Measurements from ENCODE around the gene C2orf80. TPM values are rescaled to one million over a fixed set of nuclear protein-coding genes. Genes with fewer than 3 reads are reported as not detected.

The C2orf80 gene
- total RNA-seq, 1 donor from 2014 or later, result not detected

- Mint-ChIP-seq H3K36me3 (no peaks in the 10 kb centered on the region), H3K4me3 (no peak overlapping the region), H3K4me1 (peaks cover 20% of the 10 kb centered on the region), H3K9me3 (no peaks in the 10 kb centered on the region), H3K27ac (no peak overlapping the region), H3K27me3 (ENCODE audit: low read depth) (peaks cover 8% of the 10 kb centered on the region)
- DNase-seq (ENCODE audit: low spot score in 2 of 2, unreplicated experiment in 2 of 2), result no peak
- no peak for TF ChIP-seq CTCF (IDR thresholded peaks at IDR 0.05; ENCODE audit: unreplicated experiment)
Observed at GRCh38 chr2:208186465-208186864, 3.4 kb downstream of the C2orf80 start.

GRCh38 chr2:208183972-208184705 is 5.7 kb downstream of the C2orf80 start:
- Mint-ChIP-seq H3K9me3 (no peaks in the 10 kb centered on the region), H3K36me3 (no peaks in the 10 kb centered on the region), H3K4me3 (peak overlapping the region; percentile 8), H3K27me3 (ENCODE audit: low read depth) (peaks cover 8% of the 10 kb centered on the region), H3K4me1 (peaks cover 16% of the 10 kb centered on the region), H3K27ac (no peak overlapping the region)
- no peak for TF ChIP-seq CTCF (IDR thresholded peaks at IDR 0.05; ENCODE audit: unreplicated experiment)
- DNase-seq (ENCODE audit: low spot score in 2 of 2, unreplicated experiment in 2 of 2), result no peak

- no peak for DNase-seq (ENCODE audit: low spot score in 2 of 2, unreplicated experiment in 2 of 2)
- Mint-ChIP-seq H3K36me3 (no peaks in the 10 kb centered on the region), H3K4me3 (peak overlapping the region; percentile 8), H3K4me1 (peaks cover 18% of the 10 kb centered on the region), H3K27me3 (ENCODE audit: low read depth) (peaks cover 8% of the 10 kb centered on the region), H3K9me3 (no peaks in the 10 kb centered on the region), H3K27ac (no peak overlapping the region)
- no peak for TF ChIP-seq CTCF (IDR thresholded peaks at IDR 0.05; ENCODE audit: unreplicated experiment)
Observed at GRCh38 chr2:208183526-208183925, 6.3 kb downstream of the C2orf80 start.

GRCh38 chr2:208182835-208183234 is 7.0 kb downstream of the C2orf80 start:
- Mint-ChIP-seq H3K27me3 (ENCODE audit: low read depth) (peaks cover 8% of the 10 kb centered on the region), H3K4me3 (no peak overlapping the region), H3K4me1 (peaks cover 18% of the 10 kb centered on the region), H3K27ac (no peak overlapping the region), H3K9me3 (no peaks in the 10 kb centered on the region), H3K36me3 (no peaks in the 10 kb centered on the region)
- no peak for DNase-seq (ENCODE audit: low spot score in 2 of 2, unreplicated experiment in 2 of 2)
- TF ChIP-seq CTCF (IDR thresholded peaks at IDR 0.05; ENCODE audit: unreplicated experiment), result no peak

GRCh38 chr2:208179028-208179609 is 10.7 kb downstream of the C2orf80 start:
- peaks cover 4% of the 10 kb centered on the region for H3K27me3 Mint-ChIP-seq (ENCODE audit: low read depth)
- H3K4me1 Mint-ChIP-seq, result peaks cover 16% of the 10 kb centered on the region
- H3K36me3 Mint-ChIP-seq, result no peaks in the 10 kb centered on the region
- no peaks in the 10 kb centered on the region for H3K9me3 Mint-ChIP-seq
- no peak overlapping the region for H3K27ac Mint-ChIP-seq
- no peak for DNase-seq (ENCODE audit: low spot score in 2 of 2, unreplicated experiment in 2 of 2)
- no peak for TF ChIP-seq CTCF (IDR thresholded peaks at IDR 0.05; ENCODE audit: unreplicated experiment)
- no peak overlapping the region for H3K4me3 Mint-ChIP-seq

Data from mesothelial cell of epicardium (in vitro differentiated cells).